KBM-7 (cell line): ENCODE results near the gene MPO.

ENCODE experiments used
- DNase-seq: peaks from one replicate; pipeline ENCODE4 v3.0.0-alpha.2; 2015
- in situ Hi-C: fragments of 300-500 bp; cut with MboI; formaldehyde crosslinking; loops from 2 replicates; pipeline ENCODE4 v1.14.3; 2020; ENCODE audit warnings: low sequenced_read_pairs, low pct_unique_long_range_greater_than_20kb, mixed read lengths

Gene MPO

GRCh38 chr17:58280480-58281217 lies at the start of gene MPO:
Gene MPO (minus strand): TSS chr17:58280935. CDS start chr17:58280758, 177 bp downstream.
- in situ Hi-C loops, result no loop called here
- DNase-seq, result no peak

GRCh38 chr17:58329810-58330537 lies 49.2 kb upstream of the MPO start:
- DNase-seq, result peak; percentile 79
- in situ Hi-C loops, result no loop called here

GRCh38 chr17:58329035-58329809 lies 48.5 kb upstream of the MPO start:
- peak; percentile 98 for DNase-seq
- in situ Hi-C loops, result no loop called here

GRCh38 chr17:58328195-58329034 lies 47.7 kb upstream of the MPO start, which contains the start of gene TSPOAP1:
Gene TSPOAP1 (minus strand): TSS chr17:58328795. CDS start chr17:58327920, 875 bp downstream.
- in situ Hi-C loops, result no loop called here
- DNase-seq, result peak; percentile 98

GRCh38 chr17:58327363-58328194 lies 46.8 kb upstream of the MPO start:
- in situ Hi-C loops, result no loop called here

GRCh38 chr17:58326609-58327362 lies 46.1 kb upstream of the MPO start:
- in situ Hi-C loops, result no loop called here
- DNase-seq, result peak; percentile 53

More at GRCh38 chr17:58327363-58328194, 46.8 kb upstream of the MPO start:
- no peak for DNase-seq

GRCh38 chr17:58325976-58326468 lies 45.3 kb upstream of the MPO start:
- in situ Hi-C loops, result no loop called here
- peak; percentile 61 for DNase-seq

- DNase-seq, result peak; percentile 46
These were observed 44.6 kb upstream of the MPO start for GRCh38 chr17:58325289-58325726.

GRCh38 chr17:58324409-58325288 lies 43.9 kb upstream of the MPO start:
- DNase-seq, result no peak
- in situ Hi-C loops, result no loop called here

More at GRCh38 chr17:58325289-58325726, 44.6 kb upstream of the MPO start:
- in situ Hi-C loops, result no loop called here

GRCh38 chr17:58324056-58324408 lies 43.3 kb upstream of the MPO start:
- DNase-seq, result no peak
- in situ Hi-C loops, result no loop called here

GRCh38 chr17:58323366-58324055 lies 42.8 kb upstream of the MPO start:
- DNase-seq, result no peak
- in situ Hi-C loops, result no loop called here

GRCh38 chr17:58322581-58323185 lies 41.9 kb upstream of the MPO start:
- DNase-seq, result no peak
- in situ Hi-C loops, result no loop called here

GRCh38 chr17:58321571-58322525 lies 41.1 kb upstream of the MPO start:
- no peak for DNase-seq
- in situ Hi-C loops, result no loop called here

GRCh38 chr17:58320570-58321323 lies 40.0 kb upstream of the MPO start:
- in situ Hi-C loops, result no loop called here
- DNase-seq, result no peak
